WTC11 (cell line): ENCODE data around the gene HCFC2. TPM values are rescaled to one million over a fixed set of nuclear protein-coding genes. Genes with fewer than 3 reads are reported as not detected.
A peak's percentile ranks its signal among the peaks of the same experiment; 100 is the strongest.

Experiments
- AFF4 ChIP-seq: sonication (generic); formaldehyde crosslinking; IDR thresholded peaks from 2 replicates; pipeline ENCODE4 v1.8.1; 2023; ENCODE audit warnings: mild to moderate bottlenecking, missing genetic modification reagents, borderline replicate concordance
- ATF6 ChIP-seq: sonication (generic); formaldehyde crosslinking; IDR thresholded peaks from 2 replicates; pipeline ENCODE4 v1.8.1; 2023; ENCODE audit warnings: mild to moderate bottlenecking, missing genetic modification reagents
- CREB1 ChIP-seq: sonication (generic); formaldehyde crosslinking; IDR thresholded peaks from 2 replicates; pipeline ENCODE4 v1.8.0; 2023; ENCODE audit warnings: mild to moderate bottlenecking, missing genetic modification reagents
- ELF4 ChIP-seq: sonication (generic); formaldehyde crosslinking; IDR thresholded peaks from 2 replicates; pipeline ENCODE4 v1.8.1; 2022; ENCODE audit warnings: low read depth, mild to moderate bottlenecking, moderate library complexity, missing genetic modification reagents
- ESRRA ChIP-seq: sonication (generic); formaldehyde crosslinking; IDR thresholded peaks from 2 replicates; pipeline ENCODE4 v1.8.1; 2022; ENCODE audit warnings: mild to moderate bottlenecking, missing genetic modification reagents, borderline replicate concordance
- FOXK1 ChIP-seq: sonication (generic); formaldehyde crosslinking; IDR thresholded peaks from 2 replicates; pipeline ENCODE4 v1.8.0; 2022; ENCODE audit warnings: mild to moderate bottlenecking, moderate library complexity, missing genetic modification reagents
- FOXP1 ChIP-seq: sonication (generic); formaldehyde crosslinking; IDR thresholded peaks from 2 replicates; pipeline ENCODE4 v1.8.0; 2022; ENCODE audit warnings: missing genetic modification reagents, mild to moderate bottlenecking, moderate library complexity, borderline replicate concordance
- GTF2I ChIP-seq: fragments of 250-450 bp; sonication (Bioruptor Pico); conservative IDR thresholded peaks from 2 replicates; pipeline ENCODE4 v1.4.0; 2021; ENCODE audit warnings: mild to moderate bottlenecking
- NFE2L1 ChIP-seq: sonication (generic); formaldehyde crosslinking; IDR thresholded peaks from 2 replicates; pipeline ENCODE4 v1.8.1; 2023; ENCODE audit warnings: missing genetic modification reagents
- NFYB ChIP-seq: sonication (generic); formaldehyde crosslinking; conservative IDR thresholded peaks from 2 replicates; pipeline ENCODE4 v1.8.0; 2022; ENCODE audit warnings: low read depth, missing genetic modification reagents
- SP1 ChIP-seq: sonication (generic); formaldehyde crosslinking; conservative IDR thresholded peaks from 2 replicates; pipeline ENCODE4 v1.8.1; 2022; ENCODE audit warnings: missing genetic modification reagents
- TEAD1 ChIP-seq: sonication (generic); formaldehyde crosslinking; IDR thresholded peaks from 2 replicates; pipeline ENCODE4 v1.8.0; 2022; ENCODE audit warnings: mild to moderate bottlenecking, missing genetic modification reagents
- TP53 ChIP-seq: sonication (generic); formaldehyde crosslinking; IDR thresholded peaks from 2 replicates; pipeline ENCODE4 v1.8.1; 2023; ENCODE audit warnings: mild to moderate bottlenecking, missing genetic modification reagents
- USF1 ChIP-seq: sonication (generic); formaldehyde crosslinking; IDR thresholded peaks from 2 replicates; pipeline ENCODE4 v1.8.0; 2022; ENCODE audit warnings: mild to moderate bottlenecking, missing genetic modification reagents
- ZNF219 ChIP-seq: sonication (generic); formaldehyde crosslinking; IDR thresholded peaks from 2 replicates; pipeline ENCODE4 v1.8.0; 2023; ENCODE audit warnings: missing genetic modification reagents, mild to moderate bottlenecking, borderline replicate concordance
- ZNF416 ChIP-seq: fragments of 250-450 bp; sonication (Bioruptor Pico); IDR thresholded peaks from 2 replicates; pipeline ENCODE4 v1.9.0; 2021; ENCODE audit warnings: mild to moderate bottlenecking, inconsistent platforms
- ZNF532 ChIP-seq: fragments of 250-450 bp; sonication (Bioruptor Pico); IDR thresholded peaks from 2 replicates; pipeline ENCODE4 v1.9.0; 2021; ENCODE audit warnings: mild to moderate bottlenecking, borderline replicate concordance
- ZSCAN18 ChIP-seq: fragments of 250-450 bp; sonication (Bioruptor Pico); IDR thresholded peaks from 2 replicates; pipeline ENCODE4 v2.1.2; 2022; ENCODE audit warnings: mild to moderate bottlenecking, moderate library complexity
- total RNA-seq: library from RNA; stranded (reverse); gene quantifications from 3 replicates; pipeline ENCODE4 v1.2.3, GENCODE V29; 2021
- TF ChIP-seq, protein P1 (sequence below): sonication (generic); formaldehyde crosslinking; IDR thresholded peaks from 2 replicates; pipeline ENCODE4 v1.8.0; 2023; ENCODE audit warnings: mild to moderate bottlenecking, missing genetic modification reagents
- TF ChIP-seq, protein P2 (sequence below): fragments of 250-450 bp; sonication (Bioruptor Pico); conservative IDR thresholded peaks from 2 replicates; pipeline ENCODE4 v1.9.0; 2021; ENCODE audit warnings: mild to moderate bottlenecking

HCFC2 gene
- total RNA-seq, 1 experiment from 2014 or later = 1.6 TPM

GRCh38 chr12:104137902-104138796, 73.8 kb downstream of the HCFC2 start, which contains the start of gene NFYB (continued):
- TF ChIP-seq ZNF532 (no peak), CREB1 (CRISPR knock-in tag) (no peak), NFE2L1 (CRISPR knock-in tag) (peak; percentile 32; the same call in 1 of the 2 replicates), ZNF416 (no peak), TP53 (CRISPR knock-in tag) (0 out of 2 replicates have a peak, but pooled peaks have one; percentile 51), FOXK1 (CRISPR knock-in tag) (0 out of 2 replicates have a peak, but pooled peaks have one; percentile 35), TEAD1 (CRISPR knock-in tag) (0 out of 2 replicates have a peak, but pooled peaks have one; percentile 19), ZNF219 (CRISPR knock-in tag) (no peak), ESRRA (CRISPR knock-in tag) (no peak), SP1 (peak; percentile 74), NFYB (peak; percentile 51; the same call in 1 of the 2 replicates), ZSCAN18 (CRISPR knock-in tag) (no peak), GTF2I (CRISPR knock-in tag) (no peak), AFF4 (CRISPR knock-in tag) (no peak), USF1 (CRISPR knock-in tag) (0 out of 2 replicates have a peak, but pooled peaks have one; percentile 33), FOXP1 (CRISPR knock-in tag) (peak; percentile 47; the same call in 1 of the 2 replicates), ELF4 (0 out of 2 replicates have a peak, but pooled peaks have one; percentile 33), ATF6 (CRISPR knock-in tag) (no peak)
- TF ChIP-seq, protein P1, sequence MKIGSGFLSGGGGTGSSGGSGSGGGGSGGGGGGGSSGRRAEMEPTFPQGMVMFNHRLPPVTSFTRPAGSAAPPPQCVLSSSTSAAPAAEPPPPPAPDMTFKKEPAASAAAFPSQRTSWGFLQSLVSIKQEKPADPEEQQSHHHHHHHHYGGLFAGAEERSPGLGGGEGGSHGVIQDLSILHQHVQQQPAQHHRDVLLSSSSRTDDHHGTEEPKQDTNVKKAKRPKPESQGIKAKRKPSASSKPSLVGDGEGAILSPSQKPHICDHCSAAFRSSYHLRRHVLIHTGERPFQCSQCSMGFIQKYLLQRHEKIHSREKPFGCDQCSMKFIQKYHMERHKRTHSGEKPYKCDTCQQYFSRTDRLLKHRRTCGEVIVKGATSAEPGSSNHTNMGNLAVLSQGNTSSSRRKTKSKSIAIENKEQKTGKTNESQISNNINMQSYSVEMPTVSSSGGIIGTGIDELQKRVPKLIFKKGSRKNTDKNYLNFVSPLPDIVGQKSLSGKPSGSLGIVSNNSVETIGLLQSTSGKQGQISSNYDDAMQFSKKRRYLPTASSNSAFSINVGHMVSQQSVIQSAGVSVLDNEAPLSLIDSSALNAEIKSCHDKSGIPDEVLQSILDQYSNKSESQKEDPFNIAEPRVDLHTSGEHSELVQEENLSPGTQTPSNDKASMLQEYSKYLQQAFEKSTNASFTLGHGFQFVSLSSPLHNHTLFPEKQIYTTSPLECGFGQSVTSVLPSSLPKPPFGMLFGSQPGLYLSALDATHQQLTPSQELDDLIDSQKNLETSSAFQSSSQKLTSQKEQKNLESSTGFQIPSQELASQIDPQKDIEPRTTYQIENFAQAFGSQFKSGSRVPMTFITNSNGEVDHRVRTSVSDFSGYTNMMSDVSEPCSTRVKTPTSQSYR = no peak
- TF ChIP-seq, protein P2, sequence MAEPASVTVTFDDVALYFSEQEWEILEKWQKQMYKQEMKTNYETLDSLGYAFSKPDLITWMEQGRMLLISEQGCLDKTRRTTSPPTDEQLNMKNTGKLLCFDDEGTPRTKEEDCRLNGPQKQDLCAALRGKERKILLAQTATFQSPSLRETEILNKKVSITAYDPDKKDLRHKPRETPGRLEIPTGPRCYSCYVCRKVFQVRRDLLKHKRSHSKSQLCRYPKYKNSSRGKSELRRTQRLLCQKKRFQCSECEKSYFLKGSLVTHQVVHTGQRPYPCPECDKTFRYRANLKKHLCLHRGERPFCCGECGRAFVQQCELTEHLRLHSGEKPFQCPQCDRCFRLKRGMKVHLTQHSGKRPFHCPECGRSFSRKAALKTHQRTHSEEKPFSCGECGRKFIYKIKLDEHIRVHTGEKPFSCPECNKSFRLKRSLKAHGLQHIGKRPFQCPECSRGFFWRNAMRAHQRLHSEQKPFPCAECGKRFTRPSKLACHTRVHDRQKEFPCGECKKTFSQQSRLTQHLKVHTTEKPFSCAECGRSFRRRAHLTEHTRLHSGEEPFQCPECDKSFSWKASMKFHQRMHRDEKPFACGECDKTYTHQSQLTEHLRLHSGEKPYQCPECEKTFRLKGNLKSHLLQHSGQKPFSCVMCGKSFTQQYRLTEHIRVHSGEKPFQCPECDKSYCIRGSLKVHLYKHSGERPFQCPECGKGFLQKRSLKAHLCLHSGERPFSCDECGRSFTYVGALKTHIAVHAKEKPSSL (CRISPR knock-in tag) = no peak
